ENCODE data around the gene CCL3.
"Not testable (repeated sequence)": the region's sequence is repeated elsewhere in the genome, so short reads cannot be mapped to it uniquely, and the experiment has no call there.

DNA sequence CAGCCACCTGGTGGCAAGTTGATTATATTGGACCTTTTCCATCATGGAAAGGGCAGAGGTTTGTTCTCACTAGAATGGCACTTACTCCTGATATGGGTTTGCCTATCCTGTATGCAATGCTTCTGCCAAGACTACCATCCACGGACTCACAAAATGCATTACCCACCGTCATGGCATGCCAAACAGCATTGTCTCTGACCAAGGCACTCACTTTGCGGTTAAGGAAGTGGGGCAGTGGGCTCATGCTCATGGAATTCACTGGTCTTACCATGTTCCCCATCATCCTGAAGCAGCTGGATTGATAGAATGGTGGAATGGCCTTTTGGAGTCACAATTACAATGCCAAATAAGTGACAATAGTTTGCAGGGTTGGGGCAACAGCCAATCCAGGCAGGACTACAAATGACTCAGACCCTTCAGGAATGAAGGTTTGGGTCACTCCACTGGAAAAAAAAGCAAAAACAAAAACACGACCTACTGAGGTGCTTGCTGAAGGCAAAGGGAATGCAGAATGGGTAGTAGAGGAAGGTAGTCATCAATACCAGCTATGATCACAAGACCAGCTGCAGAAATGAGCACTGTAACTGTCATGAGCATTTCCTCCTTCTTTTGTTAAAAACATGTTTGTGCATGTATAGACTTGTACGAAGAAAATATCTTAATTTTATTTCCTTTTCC, 25.2 kb upstream of the CCL3 start:
- TF ChIP-seq, protein P1, sequence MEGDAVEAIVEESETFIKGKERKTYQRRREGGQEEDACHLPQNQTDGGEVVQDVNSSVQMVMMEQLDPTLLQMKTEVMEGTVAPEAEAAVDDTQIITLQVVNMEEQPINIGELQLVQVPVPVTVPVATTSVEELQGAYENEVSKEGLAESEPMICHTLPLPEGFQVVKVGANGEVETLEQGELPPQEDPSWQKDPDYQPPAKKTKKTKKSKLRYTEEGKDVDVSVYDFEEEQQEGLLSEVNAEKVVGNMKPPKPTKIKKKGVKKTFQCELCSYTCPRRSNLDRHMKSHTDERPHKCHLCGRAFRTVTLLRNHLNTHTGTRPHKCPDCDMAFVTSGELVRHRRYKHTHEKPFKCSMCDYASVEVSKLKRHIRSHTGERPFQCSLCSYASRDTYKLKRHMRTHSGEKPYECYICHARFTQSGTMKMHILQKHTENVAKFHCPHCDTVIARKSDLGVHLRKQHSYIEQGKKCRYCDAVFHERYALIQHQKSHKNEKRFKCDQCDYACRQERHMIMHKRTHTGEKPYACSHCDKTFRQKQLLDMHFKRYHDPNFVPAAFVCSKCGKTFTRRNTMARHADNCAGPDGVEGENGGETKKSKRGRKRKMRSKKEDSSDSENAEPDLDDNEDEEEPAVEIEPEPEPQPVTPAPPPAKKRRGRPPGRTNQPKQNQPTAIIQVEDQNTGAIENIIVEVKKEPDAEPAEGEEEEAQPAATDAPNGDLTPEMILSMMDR (IDR thresholded peaks at IDR 0.05; ENCODE audit: low read depth, low read length, missing input control), result not testable (repeated sequence)
- TF ChIP-seq JUND (IDR thresholded peaks at IDR 0.05); RXRA (IDR thresholded peaks at IDR 0.05); GABPA (IDR thresholded peaks at IDR 0.05 in 1 of 2, conservative IDR thresholded peaks at IDR 0.05 in 1 of 2); YY1 (IDR thresholded peaks at IDR 0.05); HNF4A (conservative IDR thresholded peaks at IDR 0.05); RAD21 (IDR thresholded peaks at IDR 0.05); TAF1 (conservative IDR thresholded peaks at IDR 0.05); FOXA1 (IDR thresholded peaks at IDR 0.05); REST (IDR thresholded peaks at IDR 0.05); EGR1 (IDR thresholded peaks at IDR 0.05; ENCODE audit: low read depth in 2 of 2): not testable (repeated sequence)
- TF ChIP-seq, protein P2, sequence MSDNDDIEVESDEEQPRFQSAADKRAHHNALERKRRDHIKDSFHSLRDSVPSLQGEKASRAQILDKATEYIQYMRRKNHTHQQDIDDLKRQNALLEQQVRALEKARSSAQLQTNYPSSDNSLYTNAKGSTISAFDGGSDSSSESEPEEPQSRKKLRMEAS (IDR thresholded peaks at IDR 0.05), result not testable (repeated sequence)
- TF ChIP-seq, protein P3, sequence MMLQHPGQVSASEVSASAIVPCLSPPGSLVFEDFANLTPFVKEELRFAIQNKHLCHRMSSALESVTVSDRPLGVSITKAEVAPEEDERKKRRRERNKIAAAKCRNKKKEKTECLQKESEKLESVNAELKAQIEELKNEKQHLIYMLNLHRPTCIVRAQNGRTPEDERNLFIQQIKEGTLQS (IDR thresholded peaks at IDR 0.05), result not testable (repeated sequence)

Data from liver (tissue), 3 donors.